OCI-LY7 (cell line): ENCODE data around the gene PRSS16.

ENCODE experiments used
- EZH2phosphoT487 ChIP-seq: fragments of 200-600 bp; sonication (generic); IDR thresholded peaks from 2 replicates; pipeline ENCODE4 v1.6.1; 2018; ENCODE audit warnings: low read depth, borderline replicate concordance, mild to moderate bottlenecking, mixed run types, antibody characterized with exemption, low read length, moderate library complexity, mixed read lengths
- TF ChIP-seq, protein P1 (sequence below): fragments of 200-600 bp; sonication (generic); conservative IDR thresholded peaks from 2 replicates; pipeline ENCODE4 v1.5.1; 2014; ENCODE audit warnings: mild to moderate bottlenecking, antibody characterized with exemption, low read length, moderate library complexity, mixed read lengths

DNA sequence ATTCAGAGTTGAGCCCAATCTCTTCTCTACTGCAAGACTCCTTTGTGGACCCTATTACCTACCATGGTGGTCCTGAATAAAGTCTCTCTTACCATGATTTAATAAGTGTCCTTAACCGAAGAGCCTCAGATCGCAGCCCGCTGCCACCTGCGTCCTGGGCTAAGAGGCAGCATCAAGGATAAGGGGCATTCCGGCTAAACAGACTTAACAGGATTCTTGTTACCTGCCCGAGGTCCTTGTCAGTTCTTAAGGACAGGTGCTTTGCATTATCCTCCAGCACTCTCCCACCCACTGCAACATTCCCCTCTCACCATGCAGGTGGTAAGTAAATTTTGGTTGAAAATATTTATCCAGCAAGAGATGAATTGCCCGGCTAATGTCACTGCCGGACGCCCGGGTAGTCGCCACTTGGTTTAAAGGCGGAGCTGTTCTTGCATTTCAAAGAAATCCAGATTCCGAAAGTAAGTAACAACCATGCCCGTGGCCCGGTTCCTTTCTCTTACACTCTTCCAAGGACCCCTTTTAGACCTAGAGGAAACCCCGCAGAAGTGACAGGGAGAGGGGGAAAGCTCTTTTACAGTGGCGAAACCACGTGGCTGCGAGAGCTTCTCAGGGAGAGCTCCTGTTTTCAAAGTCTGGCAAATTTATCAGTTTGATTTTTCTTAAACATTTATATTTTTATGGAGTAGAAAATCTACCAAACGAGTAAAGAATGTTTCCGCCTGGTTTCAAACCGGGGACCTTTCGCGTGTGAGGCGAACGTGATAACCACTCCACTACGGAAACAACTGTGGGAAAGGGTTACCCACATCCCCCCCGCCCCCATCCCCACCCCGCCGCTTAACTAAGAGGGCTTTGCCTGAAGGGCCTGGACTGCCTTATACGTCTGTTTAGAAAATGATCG, 41.9 kb upstream of the PRSS16 start:
- TF ChIP-seq, protein P1, sequence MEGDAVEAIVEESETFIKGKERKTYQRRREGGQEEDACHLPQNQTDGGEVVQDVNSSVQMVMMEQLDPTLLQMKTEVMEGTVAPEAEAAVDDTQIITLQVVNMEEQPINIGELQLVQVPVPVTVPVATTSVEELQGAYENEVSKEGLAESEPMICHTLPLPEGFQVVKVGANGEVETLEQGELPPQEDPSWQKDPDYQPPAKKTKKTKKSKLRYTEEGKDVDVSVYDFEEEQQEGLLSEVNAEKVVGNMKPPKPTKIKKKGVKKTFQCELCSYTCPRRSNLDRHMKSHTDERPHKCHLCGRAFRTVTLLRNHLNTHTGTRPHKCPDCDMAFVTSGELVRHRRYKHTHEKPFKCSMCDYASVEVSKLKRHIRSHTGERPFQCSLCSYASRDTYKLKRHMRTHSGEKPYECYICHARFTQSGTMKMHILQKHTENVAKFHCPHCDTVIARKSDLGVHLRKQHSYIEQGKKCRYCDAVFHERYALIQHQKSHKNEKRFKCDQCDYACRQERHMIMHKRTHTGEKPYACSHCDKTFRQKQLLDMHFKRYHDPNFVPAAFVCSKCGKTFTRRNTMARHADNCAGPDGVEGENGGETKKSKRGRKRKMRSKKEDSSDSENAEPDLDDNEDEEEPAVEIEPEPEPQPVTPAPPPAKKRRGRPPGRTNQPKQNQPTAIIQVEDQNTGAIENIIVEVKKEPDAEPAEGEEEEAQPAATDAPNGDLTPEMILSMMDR = no peak
- no peak for TF ChIP-seq EZH2phosphoT487
